ENCODE results near the gene MED9.
"Not testable (repeated sequence)": the region's sequence is repeated elsewhere in the genome, so short reads cannot be mapped to it uniquely, and the experiment has no call there.

MED9 gene

DNA sequence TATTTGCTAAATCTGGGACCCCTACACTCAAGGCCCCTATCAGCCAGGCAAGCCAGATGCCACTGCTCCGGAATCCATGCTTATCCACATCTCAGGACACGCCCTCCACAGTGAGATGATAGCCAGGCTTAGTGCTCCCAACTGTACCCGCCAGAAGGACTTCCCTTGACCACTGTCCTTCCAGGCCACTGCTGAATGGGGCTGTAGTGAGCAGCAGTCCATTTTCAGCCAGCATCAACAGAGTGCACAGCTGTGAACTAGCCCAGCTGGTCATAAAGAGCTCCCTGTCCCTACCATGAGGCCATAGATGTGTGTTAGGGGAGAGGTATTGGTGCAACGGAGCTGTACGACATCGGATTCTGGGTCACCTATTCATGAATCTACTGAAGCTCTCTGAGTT lies 13.0 kb upstream of the MED9 start:
- no peak overlapping the region for H3K4me3 ChIP-seq (ENCODE audit: low read depth, low read length)
- in situ Hi-C loops (cut with HindIII; ENCODE audit: low sequenced_read_pairs) = no loop called here
- no peak for TF ChIP-seq CTCF (IDR thresholded peaks at IDR 0.05; ENCODE audit: low read depth, low read length)
- DNase-seq (ENCODE audit: low read depth, low spot score) = no peak

GRCh38 chr17:17465878-17466277 lies 10.9 kb upstream of the MED9 start:
- H3K4me3 ChIP-seq (ENCODE audit: low read depth, low read length); DNase-seq (ENCODE audit: low read depth, low spot score); in situ Hi-C loops (cut with HindIII; ENCODE audit: low sequenced_read_pairs): not testable (repeated sequence)

DNA sequence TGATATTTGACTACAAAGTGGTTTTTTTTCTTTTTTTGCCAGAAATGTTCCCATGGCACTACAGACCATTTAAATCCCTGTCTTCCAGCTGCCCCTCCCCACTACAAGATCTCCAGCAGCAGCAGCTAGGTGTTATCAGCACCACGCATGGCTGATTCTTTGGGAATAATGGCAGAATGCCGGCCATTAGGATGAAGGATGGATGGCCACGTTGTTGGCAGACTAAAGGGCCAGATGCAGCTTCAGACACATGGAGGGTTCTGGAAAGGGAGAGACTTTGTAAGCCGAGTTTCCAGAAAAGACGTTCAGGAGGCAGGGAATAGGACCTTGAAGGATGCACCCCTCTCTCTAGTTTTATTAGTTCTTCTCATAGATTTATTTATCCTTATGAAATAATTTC lies 10.3 kb upstream of the MED9 start:
- no peak for TF ChIP-seq CTCF (IDR thresholded peaks at IDR 0.05; ENCODE audit: low read depth, low read length)
- no peak for DNase-seq (ENCODE audit: low read depth, low spot score)
- in situ Hi-C loops (cut with HindIII; ENCODE audit: low sequenced_read_pairs) = no loop called here
- H3K4me3 ChIP-seq (ENCODE audit: low read depth, low read length) = no peak overlapping the region

DNA sequence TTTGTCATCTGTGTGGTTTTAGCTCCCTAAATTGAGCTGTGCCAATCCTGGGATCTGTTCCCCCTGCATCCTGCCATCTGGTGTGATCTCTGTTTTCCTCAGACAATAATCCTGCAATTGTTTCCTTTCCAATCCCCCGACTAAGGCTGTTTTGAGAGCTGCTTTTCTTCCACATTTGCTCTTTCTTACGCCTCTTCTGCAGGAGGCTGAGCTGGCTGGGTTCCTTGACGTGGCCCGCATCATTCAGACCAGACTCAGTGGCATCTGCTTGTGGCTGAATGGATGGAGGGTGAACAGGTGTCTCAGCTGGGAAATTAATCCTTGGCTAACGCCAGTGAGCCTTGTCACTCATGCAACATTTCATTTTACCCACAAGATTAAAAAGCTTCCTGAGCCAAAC lies 9.8 kb upstream of the MED9 start:
- no peak overlapping the region for H3K4me3 ChIP-seq (ENCODE audit: low read depth, low read length)
- TF ChIP-seq CTCF (IDR thresholded peaks at IDR 0.05; ENCODE audit: low read depth, low read length) = no peak
- in situ Hi-C loops (cut with HindIII; ENCODE audit: low sequenced_read_pairs) = no loop called here
- DNase-seq (ENCODE audit: low read depth, low spot score) = no peak

- H3K4me3 ChIP-seq (ENCODE audit: low read depth, low read length) = no peak overlapping the region
- DNase-seq (ENCODE audit: low read depth, low spot score) = no peak
- TF ChIP-seq CTCF (IDR thresholded peaks at IDR 0.05; ENCODE audit: low read depth, low read length) = no peak
- in situ Hi-C loops (cut with HindIII; ENCODE audit: low sequenced_read_pairs) = no loop called here
These were observed 9.1 kb upstream of the MED9 start for GRCh38 chr17:17467720-17468119.

- no peak overlapping the region for H3K4me3 ChIP-seq (ENCODE audit: low read depth, low read length)
- in situ Hi-C loops (cut with HindIII; ENCODE audit: low sequenced_read_pairs) = no loop called here
- no peak for DNase-seq (ENCODE audit: low read depth, low spot score)
- TF ChIP-seq CTCF (IDR thresholded peaks at IDR 0.05; ENCODE audit: low read depth, low read length) = no peak
These were observed 8.4 kb upstream of the MED9 start for GRCh38 chr17:17468217-17469010.

- in situ Hi-C loops (cut with HindIII; ENCODE audit: low sequenced_read_pairs) = no loop called here
- TF ChIP-seq CTCF (IDR thresholded peaks at IDR 0.05; ENCODE audit: low read depth, low read length) = no peak
- H3K4me3 ChIP-seq (ENCODE audit: low read depth, low read length) = no peak overlapping the region
- DNase-seq (ENCODE audit: low read depth, low spot score) = no peak
These were observed 7.4 kb upstream of the MED9 start for GRCh38 chr17:17469358-17469757.

Measured in astrocyte of the spinal cord (primary cell).